ENCODE measurements around the gene C14orf180. TPM values are rescaled to one million over a fixed set of nuclear protein-coding genes. Genes with fewer than 3 reads are reported as not detected.

The C14orf180 gene
- total RNA-seq, 1 experiment from 2014 or later: not detected

- H3K36me3 ChIP-seq (ENCODE audit: control insufficient read depth, insufficient read depth, low read length): no peaks in the 10 kb centered on the region
- POLR2A ChIA-PET: no interaction called here
These were observed 15.6 kb upstream of the C14orf180 start for GRCh38 chr14:104563742-104564615.

More at GRCh38 chr14:104563742-104564615, 15.6 kb upstream of the C14orf180 start:
- no peaks in the 10 kb centered on the region for H3K27me3 ChIP-seq (ENCODE audit: control insufficient read depth, insufficient read depth, low read length)
- H3K4me3 ChIP-seq (ENCODE audit: low read depth in 2 of 2, low read length in 2 of 2): no peak overlapping the region
- CTCF ChIA-PET: interaction anchor here (0.5 to 1.2 kb wide), 5 partner anchors 24 to 486 kb away, joined by 3 to 16 read pairs (median 3); no protein-coding TSS in a partner anchor
- TF ChIP-seq CTCF (IDR thresholded peaks at IDR 0.05): peak; percentile 91
- TF ChIP-seq REST (IDR thresholded peaks at IDR 0.05; ENCODE audit: insufficient read depth in 1 of 2, low read depth in 2 of 2, low read length in 1 of 2): 0 out of 4 replicates have a peak, but pooled peaks of 1 of the 2 experiments have one; percentile 41
- no peak for TF ChIP-seq SIN3A (IDR thresholded peaks at IDR 0.05; ENCODE audit: borderline replicate concordance, insufficient read depth, low read depth, low read length)
- no peak overlapping the region for H3K27ac ChIP-seq (ENCODE audit: low read length)
- intact Hi-C loops (cut with micrococcal nuclease; ENCODE audit: unreplicated experiment): loop anchor here (2.0 to 10.0 kb wide), 2 partner anchors 427 to 489 kb away; no protein-coding TSS in a partner anchor
- ATAC-seq: peak; percentile 88
- in situ Hi-C loops (cut with HindIII; ENCODE audit: low pct_unique_long_range_greater_than_20kb, low sequenced_read_pairs): no loop called here
- peak; percentile 2 for DNase-seq (ENCODE audit: low read depth, low spot score)
- peaks cover 6% of the 10 kb centered on the region for H3K4me1 ChIP-seq (ENCODE audit: control insufficient read depth, insufficient read depth, low read length)
- BruUV-seq (replicated peaks): no TSS peak
- H3K9me3 ChIP-seq (ENCODE audit: control insufficient read depth, insufficient read depth, low read depth, low read length): no peaks in the 10 kb centered on the region
